Esophagus squamous epithelium (tissue), 5 donors: ENCODE data around the gene SLC38A11. TPM values are rescaled to one million over a fixed set of nuclear protein-coding genes. Genes with fewer than 3 reads are reported as not detected.

Experiments used
- DNase-seq: peaks from one replicate; lab custom pipeline; 2025; lab: John Stamatoyannopoulos, UW
- H3K27ac ChIP-seq, 4 donors: fragments of 200-600 bp; sonication (generic); one replicate each; pipeline ENCODE4 v1.5.1; 2016 to 2019; ENCODE audit warnings: mild to moderate bottlenecking in 1 of 4
- H3K27me3 ChIP-seq, 4 donors: fragments of 200-600 bp; sonication (generic); 1 replicate in 3 of 4; 2 replicates in 1 of 4; pipeline versions ENCODE4 v1.5.1 to v1.6.0; 2017 to 2021; ENCODE audit warnings: antibody characterized with exemption in 1 of 4
- H3K36me3 ChIP-seq, 3 donors: fragments of 200-600 bp; sonication (generic); one replicate each; pipeline ENCODE4 v1.5.1; 2016 to 2019
- H3K4me1 ChIP-seq, 3 donors: fragments of 200-600 bp; sonication (generic); one replicate each; pipeline ENCODE4 v1.5.1; 2017 to 2019
- H3K4me3 ChIP-seq, 4 donors: fragments of 200-600 bp; sonication (generic); 1 replicate in 3 of 4; 2 replicates in 1 of 4; pipeline ENCODE4 v1.5.1; 2016 to 2019; ENCODE audit warnings: mild to moderate bottlenecking in 2 of 4, moderate library complexity in 1 of 4
- H3K9me3 ChIP-seq, 3 donors: fragments of 200-600 bp; sonication (generic); one replicate each; pipeline ENCODE4 v1.5.1; 2016 to 2019
- CTCF ChIP-seq, 6 experiments: fragments of 450-650 bp in 4 of 6; fragments of 200-600 bp in 2 of 6; sonication (generic) in 2 of 6; IDR thresholded peaks; one replicate each; pipeline ENCODE4 v1.5.1; 2016 to 2019; ENCODE audit warnings: antibody characterized with exemption in 6 of 6, mild to moderate bottlenecking in 4 of 6, moderate library complexity in 4 of 6
- POLR2A ChIP-seq, 4 donors: fragments of 450-650 bp; IDR thresholded peaks; one replicate each; pipeline ENCODE4 v1.6.1; 2017; ENCODE audit warnings: antibody characterized with exemption in 4 of 4, mild to moderate bottlenecking in 4 of 4, moderate library complexity in 3 of 4
- WGBS, 2 donors: methylation state at CpG; one replicate each; pipeline ENCODE4 v1.1.5; 2018; 5-methylcytosine and 5-hydroxymethylcytosine counted together
- intact Hi-C: fragments of 100-400 bp; cut with DNase I; formaldehyde crosslinking; loops from one replicate; pipeline ENCODE4 v1.15.0; 2022
- total RNA-seq, 4 donors: library from RNA; depleted of rRNA; stranded (reverse); fragments of >200 nt; gene quantifications; one replicate each; pipeline ENCODE4 v1.1.0, GENCODE V29; 2016
- donor health status: DM: yes; HTN: yes; CAD: no.

SLC38A11 gene
- total RNA-seq, 4 donors from 2014 or later = 0.47 to 2.5 (median 0.66) TPM; not detected in 1

DNA sequence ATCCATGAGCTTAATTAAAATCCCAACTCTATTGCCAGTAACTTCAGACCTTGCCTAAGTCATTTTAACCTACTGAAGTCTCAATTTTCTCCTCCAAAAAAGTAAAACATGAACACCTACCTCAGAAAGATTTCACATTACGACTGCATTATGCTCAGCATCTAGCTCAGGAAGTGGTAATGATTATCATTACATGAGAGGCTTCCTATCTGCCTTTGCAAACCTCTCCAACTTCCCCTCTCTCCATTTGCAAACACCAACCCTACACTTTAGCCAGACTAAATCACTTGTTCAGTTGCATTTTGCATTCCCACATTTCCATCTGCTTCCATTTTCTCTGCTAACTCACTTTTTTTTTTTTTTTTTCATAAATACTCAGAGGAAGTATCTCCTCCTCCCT is 6.8 kb downstream of the SLC38A11 start:
- 55 to 69% methylated on average over 1 of the region's 1 CpG for WGBS, 2 donors
- peaks cover 0 to 10% (median 0%) of the 10 kb centered on the region in 4 donors for H3K27me3 ChIP-seq
- intact Hi-C loops = no loop called here
- no peak for TF ChIP-seq POLR2A (IDR thresholded peaks at IDR 0.05)
- H3K9me3 ChIP-seq = no peaks in the 10 kb centered on the region
- H3K4me3 ChIP-seq = no peak overlapping the region
- no peak overlapping the region for H3K27ac ChIP-seq
- DNase-seq = no peak
- no peaks in the 10 kb centered on the region for H3K36me3 ChIP-seq
- H3K4me1 ChIP-seq = no peaks in the 10 kb centered on the region

- no peak overlapping the region for H3K4me3 ChIP-seq
- H3K27ac ChIP-seq = no peak overlapping the region
- H3K4me1 ChIP-seq = no peaks in the 10 kb centered on the region
- 80 to 96% methylated on average over 5 to 7 of the region's 7 CpGs for WGBS, 2 donors
- no peaks in the 10 kb centered on the region for H3K36me3 ChIP-seq
- TF ChIP-seq CTCF (IDR thresholded peaks at IDR 0.05) = no peak
- no peak for TF ChIP-seq POLR2A (IDR thresholded peaks at IDR 0.05)
- peaks cover 0 to 9% (median 0%) of the 10 kb centered on the region in 4 donors for H3K27me3 ChIP-seq
- DNase-seq = no peak
- intact Hi-C loops = no loop called here
- no peaks in the 10 kb centered on the region for H3K9me3 ChIP-seq
Observed at GRCh38 chr2:164947281-164947680, 8.0 kb downstream of the SLC38A11 start.

DNA sequence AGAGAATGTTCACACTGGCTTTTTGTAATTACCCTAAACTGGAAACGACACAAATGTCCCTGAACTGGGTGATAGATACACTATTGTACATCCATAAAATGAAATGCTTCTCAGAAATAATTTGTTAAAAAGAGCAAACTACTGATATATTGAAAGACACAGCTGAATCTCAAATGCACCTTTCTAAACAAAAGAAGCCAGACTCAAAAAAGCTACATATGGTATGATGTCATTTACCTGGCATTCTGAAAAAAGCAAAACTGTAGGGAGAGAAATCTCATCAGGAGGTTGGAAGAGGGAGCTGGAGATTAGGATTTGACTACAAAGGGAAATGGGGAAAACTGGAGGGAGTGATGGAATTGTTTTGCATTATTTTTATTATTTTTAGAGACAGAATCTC is 12.0 kb downstream of the SLC38A11 start:
- H3K4me1 ChIP-seq = no peaks in the 10 kb centered on the region
- H3K36me3 ChIP-seq = no peaks in the 10 kb centered on the region
- intact Hi-C loops = no loop called here
- H3K4me3 ChIP-seq = no peak overlapping the region
- DNase-seq = no peak
- no peak overlapping the region for H3K27ac ChIP-seq
- no peaks in the 10 kb centered on the region for H3K27me3 ChIP-seq
- H3K9me3 ChIP-seq = no peaks in the 10 kb centered on the region
- 53 to 81% methylated on average over 1 of the region's 1 CpG for WGBS, 2 donors
- no peak for TF ChIP-seq POLR2A (IDR thresholded peaks at IDR 0.05)

DNA sequence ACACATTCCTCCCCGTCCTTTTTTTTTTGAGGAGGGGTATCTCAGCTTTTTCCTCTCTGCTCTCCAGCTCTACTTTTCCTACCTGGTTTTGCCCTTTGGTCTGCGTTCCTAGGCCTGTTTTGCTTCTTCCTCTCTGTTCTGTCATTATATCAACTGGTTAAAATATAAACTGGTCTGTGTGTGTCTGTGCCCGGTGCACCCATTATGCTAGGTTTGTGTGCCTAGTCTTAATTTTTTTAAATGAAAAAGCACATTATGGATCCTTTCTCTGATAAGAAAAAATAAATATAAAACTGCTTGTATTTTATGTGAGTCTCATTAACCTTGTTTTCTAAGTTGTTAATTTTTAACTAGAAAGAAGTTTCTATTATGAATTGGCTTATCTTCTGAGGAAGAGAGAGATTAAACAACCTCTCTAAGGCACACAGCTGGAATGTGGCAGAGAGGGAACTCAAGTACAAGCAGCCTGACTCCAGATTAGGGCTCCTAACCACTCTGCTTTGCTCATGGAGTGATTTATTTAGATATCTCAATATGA is 17.4 kb downstream of the SLC38A11 start:
- Histone ChIP-seq H3K9me3 (no peaks in the 10 kb centered on the region), H3K27ac (no peak overlapping the region), H3K36me3 (no peaks in the 10 kb centered on the region), H3K4me1 (peaks cover 0 to 9% (median 0%) of the 10 kb centered on the region in 3 donors), H3K4me3 (no peak overlapping the region), H3K27me3 (no peaks in the 10 kb centered on the region)
- no peak for DNase-seq
- intact Hi-C loops = no loop called here
- TF ChIP-seq CTCF (IDR thresholded peaks at IDR 0.05) (no peak), POLR2A (IDR thresholded peaks at IDR 0.05) (no peak)
- 68 to 85% methylated on average over 3 of the region's 3 CpGs for WGBS, 2 donors

DNA sequence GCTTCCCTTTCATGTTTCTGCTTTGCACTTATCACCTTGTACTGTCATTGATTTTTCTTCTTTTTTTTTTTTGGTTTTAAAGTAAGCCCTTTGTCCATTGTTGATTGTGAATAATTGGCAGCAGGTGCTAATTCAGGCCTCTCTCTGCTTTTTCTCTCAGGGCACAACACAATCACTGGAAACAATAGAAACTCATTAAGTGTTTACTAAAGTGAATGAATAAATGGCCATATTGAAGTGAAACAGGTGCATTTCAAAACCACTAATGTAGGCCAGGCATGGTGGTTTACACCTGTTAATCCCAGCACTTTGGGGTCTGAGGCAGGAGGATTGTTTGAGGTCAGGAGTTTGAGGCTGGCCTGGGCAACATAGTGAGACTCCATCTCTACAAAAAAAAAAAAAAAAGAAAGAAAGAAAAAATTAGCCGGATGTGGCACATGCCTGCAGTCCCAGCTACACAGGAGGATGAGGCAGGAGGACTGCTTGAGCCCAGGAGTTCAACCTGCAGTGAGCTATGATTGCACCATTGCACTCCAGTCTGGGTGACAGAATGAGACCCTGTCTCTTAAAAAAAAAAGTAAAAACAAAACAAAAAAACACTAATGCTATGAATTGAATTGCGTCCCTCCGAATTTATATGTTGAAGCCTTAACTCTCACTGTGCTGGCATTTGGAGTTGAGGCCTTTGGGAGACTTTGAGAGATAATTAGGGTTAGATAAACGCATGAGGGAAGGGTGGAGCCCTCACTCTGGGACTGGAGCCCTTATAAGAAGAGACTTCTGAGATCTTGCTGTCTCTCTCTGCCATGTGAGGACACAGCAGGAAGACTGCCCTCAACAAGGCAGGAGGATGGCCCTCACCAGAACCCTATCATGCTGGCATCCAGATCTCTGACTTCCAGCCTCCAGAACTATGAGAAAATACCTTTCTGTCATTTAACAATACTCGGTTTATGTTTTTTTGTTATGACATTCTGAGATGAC is 19.9 kb downstream of the SLC38A11 start:
- no peak overlapping the region for H3K4me3 ChIP-seq
- H3K27ac ChIP-seq = no peak overlapping the region
- H3K36me3 ChIP-seq = no peaks in the 10 kb centered on the region
- no peaks in the 10 kb centered on the region for H3K27me3 ChIP-seq
- no peak for DNase-seq
- intact Hi-C loops = no loop called here
- TF ChIP-seq CTCF (IDR thresholded peaks at IDR 0.05) (no peak), POLR2A (IDR thresholded peaks at IDR 0.05) (no peak)
- no peaks in the 10 kb centered on the region for H3K9me3 ChIP-seq
- H3K4me1 ChIP-seq = peaks cover 0 to 9% (median 0%) of the 10 kb centered on the region in 3 donors
- WGBS, 2 donors = 86% methylated on average over 5 of the region's 5 CpGs
